ENCODE data around the gene HECW1.
A peak's percentile ranks its signal among the peaks of the same experiment; 100 is the strongest.

HECW1 gene

DNA sequence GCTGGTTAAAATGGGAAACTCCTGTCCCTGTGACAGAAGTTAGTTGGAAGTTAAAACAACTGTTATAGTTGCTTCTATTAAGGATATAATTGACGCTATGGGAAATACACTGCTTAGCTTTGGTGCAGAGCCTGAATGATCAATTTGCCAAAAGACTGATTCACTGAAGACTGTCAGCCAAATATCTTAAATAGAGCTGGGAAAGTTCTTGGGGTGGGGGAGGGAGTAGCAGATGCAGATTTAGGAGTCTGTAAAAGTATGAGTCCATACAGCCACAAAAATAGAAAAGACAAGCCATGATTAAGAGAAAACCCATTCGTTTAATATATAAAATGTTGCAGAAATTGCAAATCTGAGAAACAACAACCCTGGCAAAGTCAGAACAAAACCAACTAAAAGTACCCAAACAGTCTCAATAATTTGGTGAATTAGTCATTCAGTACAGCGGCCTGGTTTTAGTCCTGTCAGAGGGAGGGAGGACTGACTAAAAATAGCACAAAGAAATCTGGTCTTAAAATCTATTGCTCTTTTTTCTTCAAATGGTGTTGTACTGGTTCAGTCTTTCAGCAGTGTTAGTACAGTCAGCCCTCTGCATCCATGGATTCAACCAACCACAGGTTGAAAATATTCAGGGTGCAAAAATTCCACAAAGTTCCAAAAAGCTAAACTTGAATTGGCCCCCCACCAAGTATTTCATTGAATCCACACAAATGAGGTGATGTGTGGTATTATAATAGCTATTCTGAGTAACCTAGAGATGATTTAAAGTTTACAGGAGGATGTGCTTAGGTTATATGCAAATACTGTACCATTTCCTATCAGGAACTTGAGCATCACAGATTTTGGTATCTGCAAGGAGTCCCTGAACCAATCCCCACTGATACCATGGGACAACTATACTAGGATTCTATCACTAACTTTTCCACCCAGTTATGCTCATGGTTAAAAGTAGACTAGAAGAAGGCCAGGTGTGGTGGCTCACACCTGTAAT lies 500.4 kb downstream of the HECW1 start:
- peak; percentile 72 for DNase-seq (ENCODE audit: low read depth)
